Liver (tissue), 9 donors: ENCODE measurements around the gene SPAG9. TPM values are rescaled to one million over a fixed set of nuclear protein-coding genes. Genes with fewer than 3 reads are reported as not detected.
A peak's percentile ranks its signal among the peaks of the same experiment; 100 is the strongest.

Experiments
- DNase-seq: peaks from one replicate; pipeline ENCODE4 v3.0.0-alpha.2; 2017; ENCODE audit warnings: low spot score
- H3K27ac ChIP-seq, 2 donors: one replicate each; pipeline ENCODE4 v1.7.0; 2013; ENCODE audit warnings: inconsistent platforms in 2 of 2, low read length in 2 of 2, control low read depth in 1 of 2, low read depth in 1 of 2, mild to moderate bottlenecking in 1 of 2
- H3K27me3 ChIP-seq, 4 donors: one replicate each; pipeline versions ENCODE4 v1.6.1 to v1.7.0; 2013; ENCODE audit warnings: low read length in 3 of 4, inconsistent platforms in 1 of 4, mild to moderate bottlenecking in 1 of 4, moderate library complexity in 1 of 4; ENCODE audit not compliant: control insufficient read depth in 4 of 4, insufficient read depth in 4 of 4
- H3K36me3 ChIP-seq, 4 donors: one replicate each; pipeline versions ENCODE4 v1.6.1 to v1.7.0; 2013; ENCODE audit warnings: low read length in 3 of 4, mild to moderate bottlenecking in 3 of 4, low read depth in 1 of 4, moderate library complexity in 1 of 4; ENCODE audit not compliant: control insufficient read depth in 4 of 4, insufficient read depth in 3 of 4
- H3K4me1 ChIP-seq, 4 donors: one replicate each; pipeline versions ENCODE4 v1.6.1 to v1.7.0; 2013; ENCODE audit warnings: low read length in 3 of 4, mild to moderate bottlenecking in 3 of 4, moderate library complexity in 1 of 4; ENCODE audit not compliant: control insufficient read depth in 4 of 4, insufficient read depth in 4 of 4
- H3K4me3 ChIP-seq, 3 donors: one replicate each; pipeline versions ENCODE4 v1.6.1 to v1.7.0; 2013; ENCODE audit warnings: low read length in 3 of 3, control low read depth in 1 of 3, low read depth in 1 of 3, mild to moderate bottlenecking in 1 of 3
- H3K9ac ChIP-seq, 2 donors: one replicate each; pipeline ENCODE4 v1.7.0; 2013; ENCODE audit warnings: low read length in 2 of 2, mild to moderate bottlenecking in 2 of 2, moderate library complexity in 2 of 2, control low read depth in 1 of 2, low read depth in 1 of 2
- H3K9me3 ChIP-seq, 4 donors: one replicate each; pipeline versions ENCODE4 v1.6.1 to v1.7.0; 2013; ENCODE audit warnings: low read length in 3 of 4; ENCODE audit not compliant: control insufficient read depth in 4 of 4
- ATF3 ChIP-seq: IDR thresholded peaks from 2 replicates; pipeline ENCODE4 v1.6.1; 2016; ENCODE audit warnings: antibody characterized with exemption
- EGR1 ChIP-seq, 2 donors: IDR thresholded peaks; 2 replicates each; pipeline ENCODE4 v1.6.1; 2016 to 2018; ENCODE audit warnings: antibody characterized with exemption in 2 of 2, low read depth in 2 of 2
- FOXA1 ChIP-seq: IDR thresholded peaks from 2 replicates; pipeline ENCODE4 v1.6.1; 2016; ENCODE audit warnings: antibody characterized with exemption
- GABPA ChIP-seq, 2 donors: IDR thresholded peaks in 1 of 2; conservative IDR thresholded peaks in 1 of 2; 2 replicates each; pipeline ENCODE4 v1.6.1; 2016; ENCODE audit warnings: antibody characterized with exemption in 2 of 2, mild to moderate bottlenecking in 1 of 2, moderate library complexity in 1 of 2
- HNF4A ChIP-seq, 2 donors: conservative IDR thresholded peaks; 2 replicates each; pipeline ENCODE4 v1.6.1; 2016; ENCODE audit warnings: antibody characterized with exemption in 2 of 2, mild to moderate bottlenecking in 2 of 2
- HNF4G ChIP-seq: IDR thresholded peaks from 2 replicates; pipeline ENCODE4 v1.6.1; 2016; ENCODE audit warnings: antibody characterized with exemption
- JUND ChIP-seq, 2 donors: IDR thresholded peaks; 2 replicates each; pipeline ENCODE4 v1.6.1; 2016; ENCODE audit warnings: antibody characterized with exemption in 2 of 2
- NR2F2 ChIP-seq: IDR thresholded peaks from 2 replicates; pipeline ENCODE4 v1.6.1; 2016; ENCODE audit warnings: antibody characterized with exemption
- RAD21 ChIP-seq, 2 donors: IDR thresholded peaks; 2 replicates each; pipeline ENCODE4 v1.6.1; 2016; ENCODE audit warnings: antibody characterized with exemption in 2 of 2, mild to moderate bottlenecking in 2 of 2
- RXRA ChIP-seq, 2 donors: IDR thresholded peaks; 2 replicates each; pipeline ENCODE4 v1.6.1; 2017 to 2018; ENCODE audit warnings: antibody characterized with exemption in 2 of 2, mild to moderate bottlenecking in 1 of 2
- TAF1 ChIP-seq: conservative IDR thresholded peaks from 2 replicates; pipeline ENCODE4 v1.6.1; 2016; ENCODE audit warnings: antibody characterized with exemption, mild to moderate bottlenecking
- ZBTB33 ChIP-seq: IDR thresholded peaks from 2 replicates; pipeline ENCODE4 v1.6.1; 2016; ENCODE audit warnings: antibody characterized with exemption
- WGBS: extraction: QIAGEN DNeasy Blood & Tissue Kit; methylation state at CpG from one replicate; pipeline ENCODE4 v1.1.7; 2013; 5-methylcytosine and 5-hydroxymethylcytosine counted together
- polyA plus RNA-seq, 2 donors: library from polyadenylated mRNA; stranded (reverse) in 1 of 2; unstranded in 1 of 2; fragments of 200-250 nt in 1 of 2; fragments of >200 nt in 1 of 2; fragmentation: Nextera tagmentation in 1 of 2; extraction: Ambion mirVana in 1 of 2; gene quantifications; one replicate each; pipeline versions ENCODE4 v1.2.1 to v1.2.3, GENCODE V29; 2013 to 2015
- total RNA-seq, 2 donors: library from RNA; depleted of rRNA; stranded (reverse); fragments of >200 nt; gene quantifications; one replicate each; pipeline ENCODE4 v1.2.3, GENCODE V29; 2014
- donor health status: healthy.
- donor health status: healthy.
- donor health status: healthy.
- donor health status: healthy.
- donor health status: healthy.

Gene SPAG9
- total and polyA plus RNA-seq, 4 donors, result 12.0 to 94.0 (median 18.4) TPM

- DNase-seq, result no peak
- TF ChIP-seq TAF1 (no peak), NR2F2 (no peak), HNF4A (conservative IDR thresholded peaks at IDR 0.05) (no peak), ATF3 (no peak), FOXA1 (no peak), ZBTB33 (no peak), EGR1 (IDR thresholded peaks at IDR 0.05; ENCODE audit: low read depth in 2 of 2) (no peak)
- Histone ChIP-seq H3K4me3 (no peak overlapping the region), H3K9ac (no peak overlapping the region), H3K4me1 (peaks cover 0 to 24% (median 6%) of the 10 kb centered on the region in 4 donors), H3K36me3 (peaks cover 0 to 5% (median 0%) of the 10 kb centered on the region in 4 donors), H3K27ac (peak overlapping the region in 1 of 2 donors; percentile 52), H3K9me3 (no peaks in the 10 kb centered on the region), H3K27me3 (no peaks in the 10 kb centered on the region)
- WGBS, result 84% methylated on average over 8 of the region's 8 CpGs
These were observed 165.5 kb downstream of the SPAG9 start for GRCh38 chr17:50955160-50955559.

DNA sequence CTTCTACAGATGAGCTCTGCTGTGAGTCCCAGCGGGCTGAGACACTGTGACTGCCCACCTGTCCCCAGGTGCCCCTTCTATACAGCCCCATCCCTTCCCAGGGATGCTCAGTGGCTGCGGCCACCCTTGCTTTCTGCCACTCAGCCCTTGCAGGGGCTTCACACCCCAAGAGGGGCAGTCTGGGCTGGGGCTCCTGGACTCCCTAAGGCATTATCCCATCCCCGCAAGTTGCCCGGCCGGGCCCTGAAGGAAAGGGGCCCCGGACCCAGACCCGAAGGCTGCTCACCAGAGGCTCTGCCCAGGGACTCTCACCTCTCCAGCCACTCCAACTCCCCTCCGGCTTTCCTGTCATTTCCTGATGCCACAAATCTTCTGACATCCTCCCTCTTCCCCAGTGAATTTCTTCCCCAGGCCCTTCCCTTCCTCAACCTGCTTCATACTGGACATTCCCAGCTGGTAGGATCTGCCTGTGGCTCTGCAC lies 166.0 kb downstream of the SPAG9 start:
- Histone ChIP-seq H3K27ac (peak overlapping the region in 1 of 2 donors; percentile 52), H3K9ac (no peak overlapping the region), H3K4me1 (peaks cover 0 to 29% (median 11%) of the 10 kb centered on the region in 4 donors)

GRCh38 chr17:50953831-50954601 lies 166.7 kb downstream of the SPAG9 start:
- no peaks in the 10 kb centered on the region for H3K27me3 ChIP-seq
- peaks cover 6 to 36% (median 17%) of the 10 kb centered on the region in 4 donors for H3K4me1 ChIP-seq
- no peaks in the 10 kb centered on the region for H3K9me3 ChIP-seq
- no peak overlapping the region for H3K4me3 ChIP-seq
- TF ChIP-seq HNF4A (conservative IDR thresholded peaks at IDR 0.05) (no peak), ATF3 (no peak), TAF1 (no peak)
- no peaks in the 10 kb centered on the region for H3K36me3 ChIP-seq
- no peak overlapping the region for H3K27ac ChIP-seq
- H3K9ac ChIP-seq, result no peak overlapping the region
- 67% methylated on average over 17 of the region's 17 CpGs for WGBS
- DNase-seq, result no peak

More for the DNA sequence above, 166.0 kb downstream of the SPAG9 start:
- Histone ChIP-seq H3K4me3 (no peak overlapping the region), H3K9me3 (no peaks in the 10 kb centered on the region), H3K36me3 (peaks cover 0 to 2% (median 0%) of the 10 kb centered on the region in 4 donors), H3K27me3 (no peaks in the 10 kb centered on the region)
- no peak for TF ChIP-seq GABPA (IDR thresholded peaks at IDR 0.05 in 1 of 2, conservative IDR thresholded peaks at IDR 0.05 in 1 of 2)
- no peak for TF ChIP-seq ATF3
- TF ChIP-seq JUND (IDR thresholded peaks at IDR 0.05), result no peak
- no peak for TF ChIP-seq EGR1 (IDR thresholded peaks at IDR 0.05; ENCODE audit: low read depth in 2 of 2)
- TF ChIP-seq HNF4G, result no peak
- TF ChIP-seq RXRA (IDR thresholded peaks at IDR 0.05), result no peak
- TF ChIP-seq RAD21 (IDR thresholded peaks at IDR 0.05), result no peak
- no peak for DNase-seq
- WGBS, result 83% methylated on average over 8 of the region's 8 CpGs
